Measurements from ENCODE around the gene CACNA1S. TPM values are rescaled to one million over a fixed set of nuclear protein-coding genes. Genes with fewer than 3 reads are reported as not detected.

CACNA1S gene
- total RNA-seq, 1 donor from 2014 or later: 43.3 TPM

DNA sequence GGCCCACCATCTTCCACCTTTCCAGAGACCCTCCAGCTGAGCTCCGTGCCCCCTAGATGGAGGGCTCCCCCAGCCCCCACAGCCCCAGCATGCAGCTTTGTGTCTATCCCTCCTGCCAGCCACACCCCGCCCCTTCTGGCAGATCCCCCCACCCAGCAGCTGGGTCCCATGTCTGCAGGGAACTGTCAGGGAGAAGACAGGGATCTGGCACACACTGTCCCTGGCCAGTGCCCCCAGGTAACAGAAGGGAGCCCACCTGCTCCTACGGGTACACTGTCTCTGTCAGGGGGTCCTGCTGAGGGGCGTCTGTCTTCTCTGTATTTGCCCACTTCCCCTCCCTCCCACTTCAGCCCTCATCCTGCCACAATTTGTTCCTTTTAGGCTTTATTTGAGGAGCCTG is 77.6 kb downstream of the CACNA1S start:
- H3K9ac ChIP-seq (ENCODE audit: low read depth in 1 of 3, low read length in 3 of 3): no peak overlapping the region
- H3K36me3 ChIP-seq (ENCODE audit: control insufficient read depth in 3 of 3, insufficient read depth in 3 of 3, low read length in 3 of 3): peaks cover 0 to 4% (median 3%) of the 10 kb centered on the region in 3 donors
- no peak overlapping the region for H3K27ac ChIP-seq (ENCODE audit: low read depth, low read length)
- H3K9me3 ChIP-seq (ENCODE audit: control insufficient read depth in 3 of 3, low read length in 3 of 3): no peaks in the 10 kb centered on the region
- H3K27me3 ChIP-seq (ENCODE audit: control insufficient read depth in 3 of 3, insufficient read depth in 3 of 3, low read length in 3 of 3): no peaks in the 10 kb centered on the region
- H3K4me3 ChIP-seq (ENCODE audit: low read length in 3 of 3): no peak overlapping the region
- H3K4me1 ChIP-seq (ENCODE audit: control insufficient read depth in 3 of 3, insufficient read depth in 3 of 3, low read length in 3 of 3): peaks cover 0 to 20% (median 19%) of the 10 kb centered on the region in 3 donors

DNA sequence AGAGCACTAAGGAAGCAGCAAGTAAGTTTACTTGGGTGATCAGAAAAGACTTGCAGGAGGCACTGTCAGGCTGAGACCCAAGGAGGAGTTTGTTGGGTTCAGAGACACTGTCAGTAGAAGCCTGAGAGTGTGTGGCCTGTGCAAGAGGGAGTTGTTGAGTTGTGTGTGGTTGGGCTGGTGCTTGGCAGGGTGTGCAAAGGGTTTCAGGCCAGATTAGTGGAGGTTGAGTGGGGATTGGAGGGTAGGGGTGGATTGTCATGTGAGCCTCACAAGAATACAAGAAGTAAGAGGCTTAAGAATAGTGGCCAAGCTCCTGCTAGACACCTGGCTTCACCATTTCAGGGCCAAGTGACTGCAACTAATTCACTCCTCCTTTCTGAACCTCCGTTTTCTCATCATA is 79.8 kb downstream of the CACNA1S start:
- no peaks in the 10 kb centered on the region for H3K36me3 ChIP-seq (ENCODE audit: control insufficient read depth in 3 of 3, insufficient read depth in 3 of 3, low read length in 3 of 3)
- peaks cover 0 to 32% (median 21%) of the 10 kb centered on the region in 3 donors for H3K4me1 ChIP-seq (ENCODE audit: control insufficient read depth in 3 of 3, insufficient read depth in 3 of 3, low read length in 3 of 3)
- H3K4me3 ChIP-seq (ENCODE audit: low read length in 3 of 3): no peak overlapping the region
- H3K9ac ChIP-seq (ENCODE audit: low read depth in 1 of 3, low read length in 3 of 3): no peak overlapping the region
- no peak overlapping the region for H3K27ac ChIP-seq (ENCODE audit: low read depth, low read length)
- no peaks in the 10 kb centered on the region for H3K9me3 ChIP-seq (ENCODE audit: control insufficient read depth in 3 of 3, low read length in 3 of 3)
- H3K27me3 ChIP-seq (ENCODE audit: control insufficient read depth in 3 of 3, insufficient read depth in 3 of 3, low read length in 3 of 3): no peaks in the 10 kb centered on the region

DNA sequence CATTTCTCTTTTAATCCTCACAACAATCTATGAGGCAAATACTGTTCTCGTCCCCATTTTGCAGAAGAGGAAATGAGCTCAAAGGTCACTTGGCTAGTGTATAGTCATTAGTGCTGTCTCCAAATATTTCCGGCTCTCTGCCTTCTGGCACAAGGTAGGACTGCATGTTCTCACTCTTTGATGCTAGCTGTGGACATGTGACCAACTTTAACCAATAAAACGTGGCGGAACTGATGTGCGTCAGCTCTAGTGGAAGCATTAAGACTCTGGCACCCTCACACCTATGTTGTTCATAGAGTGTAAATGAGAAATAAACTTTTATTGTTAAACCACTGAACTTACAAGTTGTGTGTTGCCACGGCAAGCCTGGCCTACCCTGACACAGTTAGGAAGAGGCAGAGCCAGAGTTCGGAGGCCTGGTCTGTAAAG is 83.8 kb downstream of the CACNA1S start:
- no peak overlapping the region for H3K4me3 ChIP-seq (ENCODE audit: low read length in 3 of 3)
- no peaks in the 10 kb centered on the region for H3K9me3 ChIP-seq (ENCODE audit: control insufficient read depth in 3 of 3, low read length in 3 of 3)
- H3K27me3 ChIP-seq (ENCODE audit: control insufficient read depth in 3 of 3, insufficient read depth in 3 of 3, low read length in 3 of 3): no peaks in the 10 kb centered on the region
- H3K9ac ChIP-seq (ENCODE audit: low read depth in 1 of 3, low read length in 3 of 3): no peak overlapping the region
- H3K4me1 ChIP-seq (ENCODE audit: control insufficient read depth in 3 of 3, insufficient read depth in 3 of 3, low read length in 3 of 3): peaks cover 8 to 31% (median 16%) of the 10 kb centered on the region in 3 donors
- no peaks in the 10 kb centered on the region for H3K36me3 ChIP-seq (ENCODE audit: control insufficient read depth in 3 of 3, insufficient read depth in 3 of 3, low read length in 3 of 3)
- H3K27ac ChIP-seq (ENCODE audit: low read depth, low read length): no peak overlapping the region

DNA sequence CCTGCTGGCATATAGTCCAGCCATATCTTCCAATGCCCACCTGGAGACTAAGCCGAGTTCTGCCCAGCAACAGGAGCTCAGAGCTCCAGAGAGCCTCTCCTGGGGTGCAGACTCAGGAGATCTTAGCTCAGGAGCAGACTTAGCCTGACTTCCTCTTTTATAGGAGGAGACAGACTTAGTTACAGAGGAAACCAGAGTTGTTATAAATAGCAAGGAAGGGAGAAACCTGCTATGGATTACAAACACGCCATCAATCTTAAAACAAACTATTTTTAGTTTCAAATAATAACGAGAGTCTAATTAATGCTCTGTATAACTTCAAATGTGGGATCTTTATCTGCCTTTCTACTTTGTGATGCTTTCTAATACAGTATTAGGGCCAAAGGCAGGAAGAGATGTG is 85.4 kb downstream of the CACNA1S start:
- no peak overlapping the region for H3K9ac ChIP-seq (ENCODE audit: low read depth in 1 of 3, low read length in 3 of 3)
- H3K27me3 ChIP-seq (ENCODE audit: control insufficient read depth in 3 of 3, insufficient read depth in 3 of 3, low read length in 3 of 3): peaks cover 4 to 13% (median 6%) of the 10 kb centered on the region in 3 donors
- peaks cover 15 to 40% (median 21%) of the 10 kb centered on the region in 3 donors for H3K4me1 ChIP-seq (ENCODE audit: control insufficient read depth in 3 of 3, insufficient read depth in 3 of 3, low read length in 3 of 3)
- H3K36me3 ChIP-seq (ENCODE audit: control insufficient read depth in 3 of 3, insufficient read depth in 3 of 3, low read length in 3 of 3): no peaks in the 10 kb centered on the region
- no peaks in the 10 kb centered on the region for H3K9me3 ChIP-seq (ENCODE audit: control insufficient read depth in 3 of 3, low read length in 3 of 3)
- no peak overlapping the region for H3K4me3 ChIP-seq (ENCODE audit: low read length in 3 of 3)
- no peak overlapping the region for H3K27ac ChIP-seq (ENCODE audit: low read depth, low read length)

DNA sequence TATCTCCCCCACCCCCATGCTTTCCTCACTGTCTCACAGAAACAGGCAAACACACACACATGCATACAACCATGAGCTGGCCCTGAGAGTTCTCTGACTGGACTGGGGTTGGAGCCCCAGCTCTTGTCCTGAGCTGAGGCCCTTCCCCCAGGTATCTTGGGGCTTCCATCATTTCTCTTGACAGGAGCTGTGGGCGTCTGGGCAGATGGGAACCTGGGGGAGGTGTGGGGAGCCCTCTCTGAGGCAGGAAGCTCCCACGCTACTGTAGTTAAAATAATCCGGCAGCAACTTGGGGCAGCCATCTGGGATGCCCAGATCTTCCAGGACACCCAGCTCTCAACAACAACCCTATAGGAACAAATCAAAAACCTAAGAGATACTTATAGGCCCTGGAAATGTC is 86.0 kb downstream of the CACNA1S start:
- H3K27me3 ChIP-seq (ENCODE audit: control insufficient read depth in 3 of 3, insufficient read depth in 3 of 3, low read length in 3 of 3): peaks cover 4 to 15% (median 6%) of the 10 kb centered on the region in 3 donors
- H3K4me3 ChIP-seq (ENCODE audit: low read length in 3 of 3): no peak overlapping the region
- no peaks in the 10 kb centered on the region for H3K36me3 ChIP-seq (ENCODE audit: control insufficient read depth in 3 of 3, insufficient read depth in 3 of 3, low read length in 3 of 3)
- H3K27ac ChIP-seq (ENCODE audit: low read depth, low read length): no peak overlapping the region
- no peak overlapping the region for H3K9ac ChIP-seq (ENCODE audit: low read depth in 1 of 3, low read length in 3 of 3)
- no peaks in the 10 kb centered on the region for H3K9me3 ChIP-seq (ENCODE audit: control insufficient read depth in 3 of 3, low read length in 3 of 3)
- H3K4me1 ChIP-seq (ENCODE audit: control insufficient read depth in 3 of 3, insufficient read depth in 3 of 3, low read length in 3 of 3): peaks cover 15 to 42% (median 21%) of the 10 kb centered on the region in 3 donors

DNA sequence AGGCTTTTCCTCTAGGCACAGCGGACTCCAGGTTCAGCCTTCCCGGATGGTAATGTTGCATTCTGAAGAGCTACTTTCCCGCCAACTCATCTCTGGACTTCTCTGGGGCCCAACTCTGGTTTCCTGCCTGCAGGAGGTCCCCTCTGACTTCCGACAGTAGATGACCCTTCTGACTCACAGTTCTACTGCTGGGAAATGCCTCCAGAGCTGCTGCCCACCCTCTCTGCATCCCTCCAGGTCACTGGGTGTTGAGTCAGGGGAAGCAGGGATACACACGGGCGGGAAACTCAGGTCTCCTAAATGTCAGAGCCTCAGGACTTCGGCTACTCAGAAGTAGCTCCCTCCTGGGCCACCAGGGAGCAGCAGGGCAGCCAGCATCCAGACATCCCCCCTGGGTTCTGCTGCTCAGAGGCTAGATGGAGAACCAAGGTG is 86.6 kb downstream of the CACNA1S start:
- Histone ChIP-seq H3K4me3 (ENCODE audit: low read length in 3 of 3) (no peak overlapping the region), H3K9ac (ENCODE audit: low read depth in 1 of 3, low read length in 3 of 3) (no peak overlapping the region), H3K27me3 (ENCODE audit: control insufficient read depth in 3 of 3, insufficient read depth in 3 of 3, low read length in 3 of 3) (peaks cover 4 to 15% (median 6%) of the 10 kb centered on the region in 3 donors), H3K4me1 (ENCODE audit: control insufficient read depth in 3 of 3, insufficient read depth in 3 of 3, low read length in 3 of 3) (peaks cover 15 to 42% (median 21%) of the 10 kb centered on the region in 3 donors), H3K27ac (ENCODE audit: low read depth, low read length) (no peak overlapping the region), H3K36me3 (ENCODE audit: control insufficient read depth in 3 of 3, insufficient read depth in 3 of 3, low read length in 3 of 3) (no peaks in the 10 kb centered on the region), H3K9me3 (ENCODE audit: control insufficient read depth in 3 of 3, low read length in 3 of 3) (no peaks in the 10 kb centered on the region)

DNA sequence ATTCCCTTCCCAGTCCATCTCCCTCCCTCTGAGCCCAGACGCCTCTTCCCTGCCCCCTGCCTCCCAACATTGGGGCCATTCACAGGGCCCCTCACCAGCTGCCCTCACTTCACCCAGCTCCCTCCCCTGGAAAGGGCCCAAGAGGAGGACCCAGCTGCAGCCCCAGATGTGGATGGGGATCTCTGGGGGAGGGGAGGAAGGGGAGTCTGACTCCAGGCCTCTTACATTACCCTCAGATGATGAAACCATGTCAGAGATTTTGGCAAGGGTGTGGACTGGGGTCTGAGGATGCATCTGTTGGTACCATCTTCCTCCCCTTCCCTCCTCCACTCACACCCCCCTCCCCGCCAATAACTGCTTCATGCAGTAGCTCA is 87.6 kb downstream of the CACNA1S start:
- H3K4me1 ChIP-seq (ENCODE audit: control insufficient read depth in 3 of 3, insufficient read depth in 3 of 3, low read length in 3 of 3): peaks cover 15 to 42% (median 23%) of the 10 kb centered on the region in 3 donors

DNA sequence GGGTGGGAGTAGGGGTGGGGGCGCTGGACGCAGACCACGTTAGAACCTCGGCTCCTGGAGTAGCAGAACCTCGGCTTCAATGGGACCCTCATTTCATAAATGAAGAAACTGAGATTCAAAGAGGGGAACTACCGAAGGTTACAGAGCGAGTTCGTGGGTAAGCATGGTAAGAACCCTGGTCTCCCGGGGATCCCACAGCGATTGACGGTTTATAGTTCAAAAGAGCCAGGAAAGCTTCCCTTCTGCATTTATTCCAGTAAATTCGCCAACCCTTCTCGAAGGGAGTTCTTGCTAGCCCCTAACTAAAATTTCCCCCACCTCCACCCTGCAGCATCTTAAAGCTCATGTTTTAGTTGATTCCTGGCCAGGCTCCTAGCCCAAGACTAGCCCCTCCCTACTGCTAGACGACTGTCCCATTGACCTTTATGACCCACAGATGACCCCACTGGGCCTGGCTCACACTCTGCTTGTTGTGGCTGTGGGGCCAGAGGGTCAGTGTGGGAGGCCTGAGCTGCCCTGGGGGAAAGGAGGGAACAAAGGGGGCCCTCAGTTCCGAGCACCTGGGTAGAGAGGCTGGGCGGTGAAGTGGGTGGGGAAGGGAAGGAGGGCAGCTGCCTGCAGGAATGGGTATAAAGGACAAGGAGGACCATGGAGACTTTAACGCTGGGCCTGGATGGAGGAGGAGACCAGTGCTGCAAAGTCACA is 88.2 kb downstream of the CACNA1S start:
- Histone ChIP-seq H3K9ac (ENCODE audit: low read depth in 1 of 3, low read length in 3 of 3) (no peak overlapping the region), H3K4me1 (ENCODE audit: control insufficient read depth in 3 of 3, insufficient read depth in 3 of 3, low read length in 3 of 3) (peaks cover 15 to 42% (median 23%) of the 10 kb centered on the region in 3 donors), H3K9me3 (ENCODE audit: control insufficient read depth in 3 of 3, low read length in 3 of 3) (no peaks in the 10 kb centered on the region), H3K4me3 (ENCODE audit: low read length in 3 of 3) (no peak overlapping the region), H3K27me3 (ENCODE audit: control insufficient read depth in 3 of 3, insufficient read depth in 3 of 3, low read length in 3 of 3) (peaks cover 4 to 15% (median 6%) of the 10 kb centered on the region in 3 donors), H3K36me3 (ENCODE audit: control insufficient read depth in 3 of 3, insufficient read depth in 3 of 3, low read length in 3 of 3) (no peaks in the 10 kb centered on the region), H3K27ac (ENCODE audit: low read depth, low read length) (no peak overlapping the region)

More for the DNA sequence above, 87.6 kb downstream of the CACNA1S start:
- H3K36me3 ChIP-seq (ENCODE audit: control insufficient read depth in 3 of 3, insufficient read depth in 3 of 3, low read length in 3 of 3): no peaks in the 10 kb centered on the region
- H3K9me3 ChIP-seq (ENCODE audit: control insufficient read depth in 3 of 3, low read length in 3 of 3): no peaks in the 10 kb centered on the region
- no peak overlapping the region for H3K9ac ChIP-seq (ENCODE audit: low read depth in 1 of 3, low read length in 3 of 3)
- no peak overlapping the region for H3K27ac ChIP-seq (ENCODE audit: low read depth, low read length)
- H3K4me3 ChIP-seq (ENCODE audit: low read length in 3 of 3): no peak overlapping the region
- peaks cover 4 to 15% (median 6%) of the 10 kb centered on the region in 3 donors for H3K27me3 ChIP-seq (ENCODE audit: control insufficient read depth in 3 of 3, insufficient read depth in 3 of 3, low read length in 3 of 3)

DNA sequence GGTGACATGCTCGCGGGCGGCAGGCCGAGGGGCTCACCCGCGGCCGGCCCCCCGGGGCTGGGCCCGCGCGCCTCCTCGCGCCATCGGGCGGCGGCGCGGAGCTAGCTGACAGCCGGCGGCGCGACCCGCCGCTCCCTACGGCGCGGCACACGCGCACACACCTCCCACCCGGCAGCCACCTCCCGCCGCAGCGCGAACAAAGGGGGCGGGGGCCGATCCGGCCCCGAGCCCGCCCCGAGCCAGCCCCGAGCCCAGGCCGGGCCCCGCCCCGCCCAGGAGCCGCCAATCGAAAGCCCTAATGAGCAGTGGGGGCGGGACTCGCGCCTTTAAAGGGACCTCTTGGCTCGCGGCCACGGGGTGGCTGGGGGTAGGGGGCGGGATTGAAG is 88.7 kb downstream of the CACNA1S start, which contains the start of gene KIF21B:
Gene KIF21B, minus strand, starts transcription at position 198 of the 386 bp plus-strand sequence. CDS start 331 bp downstream, outside the sequence.
- peaks cover 4 to 15% (median 6%) of the 10 kb centered on the region in 3 donors for H3K27me3 ChIP-seq (ENCODE audit: control insufficient read depth in 3 of 3, insufficient read depth in 3 of 3, low read length in 3 of 3)
- no peaks in the 10 kb centered on the region for H3K36me3 ChIP-seq (ENCODE audit: control insufficient read depth in 3 of 3, insufficient read depth in 3 of 3, low read length in 3 of 3)
- peaks cover 15 to 38% (median 21%) of the 10 kb centered on the region in 3 donors for H3K4me1 ChIP-seq (ENCODE audit: control insufficient read depth in 3 of 3, insufficient read depth in 3 of 3, low read length in 3 of 3)
- H3K9ac ChIP-seq (ENCODE audit: low read depth in 1 of 3, low read length in 3 of 3): peak within 1 kb of the TSS in 2 of 3 donors; percentile 23 to 40
- H3K4me3 ChIP-seq (ENCODE audit: low read length in 3 of 3): peak within 1 kb of the TSS; percentile 1 to 29 (median 29)
- H3K9me3 ChIP-seq (ENCODE audit: control insufficient read depth in 3 of 3, low read length in 3 of 3): no peaks in the 10 kb centered on the region
- H3K27ac ChIP-seq (ENCODE audit: low read depth, low read length): no peak within 1 kb of the TSS

DNA sequence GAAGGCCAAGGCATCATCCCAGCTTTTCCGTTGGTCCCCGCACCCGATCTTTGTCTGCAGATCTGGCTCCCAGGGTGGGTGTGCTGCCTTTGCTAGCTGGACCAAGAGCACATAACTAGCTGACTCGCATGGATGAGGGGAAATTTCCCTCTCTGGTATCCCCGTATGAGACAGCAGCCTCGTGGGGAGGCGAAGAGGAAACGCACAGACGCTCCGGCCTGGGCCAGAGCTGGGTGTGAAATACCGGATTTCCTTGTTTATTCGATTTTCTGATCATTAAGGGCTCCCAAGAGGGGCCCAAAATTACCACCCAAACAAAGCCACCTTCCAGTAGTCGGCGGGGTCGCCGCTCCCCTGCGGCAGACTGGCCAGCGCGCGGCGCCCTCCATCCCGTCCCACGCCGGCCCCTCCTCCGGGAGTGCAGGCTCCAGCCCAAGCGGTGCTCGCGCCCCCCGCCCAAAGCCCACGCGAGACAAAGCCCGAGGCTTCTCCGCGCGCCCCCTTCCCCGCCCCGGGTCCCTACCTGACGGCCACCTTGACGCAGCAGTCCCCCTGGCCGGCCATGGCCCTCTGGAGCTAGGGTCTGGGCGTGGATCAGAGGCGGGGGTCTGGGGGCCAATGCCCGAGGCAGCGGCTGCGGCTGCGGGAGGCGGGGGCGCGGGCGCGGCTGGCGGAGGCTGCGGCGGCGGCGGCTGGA is 89.3 kb downstream of the CACNA1S start:
- Histone ChIP-seq H3K9ac (ENCODE audit: low read depth in 1 of 3, low read length in 3 of 3) (peak overlapping the region in 2 of 3 donors; percentile 23 to 40), H3K4me3 (ENCODE audit: low read length in 3 of 3) (peak overlapping the region; percentile 1 to 29 (median 29)), H3K4me1 (ENCODE audit: control insufficient read depth in 3 of 3, insufficient read depth in 3 of 3, low read length in 3 of 3) (peaks cover 16 to 37% (median 20%) of the 10 kb centered on the region in 3 donors), H3K27me3 (ENCODE audit: control insufficient read depth in 3 of 3, insufficient read depth in 3 of 3, low read length in 3 of 3) (peaks cover 4 to 20% (median 6%) of the 10 kb centered on the region in 3 donors), H3K27ac (ENCODE audit: low read depth, low read length) (no peak overlapping the region), H3K36me3 (ENCODE audit: control insufficient read depth in 3 of 3, insufficient read depth in 3 of 3, low read length in 3 of 3) (no peaks in the 10 kb centered on the region), H3K9me3 (ENCODE audit: control insufficient read depth in 3 of 3, low read length in 3 of 3) (no peaks in the 10 kb centered on the region)

Measured in skeletal muscle tissue (tissue), 4 donors.